ENCODE data around the gene GEMIN5.

GEMIN5 gene

GRCh38 chr5:154956712-154957111 is 18.7 kb upstream of the GEMIN5 start:
- H3K4me3 ChIP-seq (ENCODE audit: low read depth, low read length) = no peak overlapping the region
- TF ChIP-seq CTCF (IDR thresholded peaks at IDR 0.05; ENCODE audit: low read depth, low read length) = no peak

- no peak overlapping the region for H3K4me3 ChIP-seq (ENCODE audit: low read depth, low read length)
- TF ChIP-seq CTCF (IDR thresholded peaks at IDR 0.05; ENCODE audit: low read depth, low read length) = no peak
Observed at GRCh38 chr5:154949781-154950180, 11.8 kb upstream of the GEMIN5 start.

- no peak overlapping the region for H3K4me3 ChIP-seq (ENCODE audit: low read depth, low read length)
- TF ChIP-seq CTCF (IDR thresholded peaks at IDR 0.05; ENCODE audit: low read depth, low read length) = no peak
Observed at GRCh38 chr5:154948313-154948712, 10.3 kb upstream of the GEMIN5 start.

- no peak for TF ChIP-seq CTCF (IDR thresholded peaks at IDR 0.05; ENCODE audit: low read depth, low read length)
- no peak overlapping the region for H3K4me3 ChIP-seq (ENCODE audit: low read depth, low read length)
Observed at GRCh38 chr5:154947778-154948177, 9.8 kb upstream of the GEMIN5 start.

GRCh38 chr5:154945695-154946301 is 7.8 kb upstream of the GEMIN5 start:
- peak; percentile 45; the same call in 1 of the 2 replicates for TF ChIP-seq CTCF (IDR thresholded peaks at IDR 0.05; ENCODE audit: low read depth, low read length)
- H3K4me3 ChIP-seq (ENCODE audit: low read depth, low read length) = no peak overlapping the region

GRCh38 chr5:154944716-154945115 is 6.7 kb upstream of the GEMIN5 start:
- TF ChIP-seq CTCF (IDR thresholded peaks at IDR 0.05; ENCODE audit: low read depth, low read length) = no peak

GRCh38 chr5:154943527-154943926 is 5.5 kb upstream of the GEMIN5 start:
- no peak for TF ChIP-seq CTCF (IDR thresholded peaks at IDR 0.05; ENCODE audit: low read depth, low read length)
- no peak overlapping the region for H3K4me3 ChIP-seq (ENCODE audit: low read depth, low read length)

More at GRCh38 chr5:154944716-154945115, 6.7 kb upstream of the GEMIN5 start:
- no peak overlapping the region for H3K4me3 ChIP-seq (ENCODE audit: low read depth, low read length)

Measured in WI38 (cell line).